DMS153 treated with DMSO at 0.1 percent for 48 hours (cell line): ENCODE measurements around the gene ARHGAP32.

Experiments
- DNase-seq: peaks from one replicate; lab custom pipeline; 2025; ENCODE audit not compliant: unreplicated experiment; lab: John Stamatoyannopoulos, UW

Gene ARHGAP32

DNA sequence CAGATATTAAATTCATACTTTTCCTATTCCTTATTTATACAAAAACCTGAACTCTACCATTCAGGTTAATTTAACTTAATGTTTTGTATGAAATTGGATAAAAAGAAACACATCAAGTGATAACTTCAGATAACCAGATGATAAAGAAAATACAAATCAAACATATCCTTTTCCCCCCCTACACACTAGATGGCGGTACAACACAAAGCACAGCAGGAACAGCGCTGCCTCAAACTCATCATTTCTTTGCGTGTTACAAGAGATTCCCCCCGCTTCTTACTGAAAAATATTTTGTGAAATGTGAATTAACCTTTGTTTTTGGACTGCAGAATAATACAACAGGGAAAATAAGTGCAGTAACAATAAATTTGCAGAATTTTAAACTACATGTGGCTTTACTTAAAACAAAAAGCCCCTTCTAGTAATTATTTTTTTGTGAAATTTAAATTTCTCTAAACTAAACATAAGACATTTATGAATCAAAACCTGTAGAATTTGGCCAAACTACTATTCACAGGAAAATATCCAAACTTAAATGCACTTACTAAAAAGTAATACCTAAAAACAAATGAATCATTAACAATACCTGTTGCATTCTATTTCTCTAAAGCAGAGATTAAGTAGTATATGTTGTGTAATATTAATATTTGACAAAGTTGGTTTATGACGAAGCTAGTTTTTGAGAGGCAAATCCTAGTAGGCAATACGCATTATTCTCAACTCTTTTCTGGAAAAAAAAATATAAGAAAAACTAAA lies 74.4 kb downstream of the ARHGAP32 start:
- DNase-seq, result peak; percentile 72

GRCh38 chr11:129115652-129116586 lies 76.2 kb downstream of the ARHGAP32 start:
- DNase-seq, result no peak

DNA sequence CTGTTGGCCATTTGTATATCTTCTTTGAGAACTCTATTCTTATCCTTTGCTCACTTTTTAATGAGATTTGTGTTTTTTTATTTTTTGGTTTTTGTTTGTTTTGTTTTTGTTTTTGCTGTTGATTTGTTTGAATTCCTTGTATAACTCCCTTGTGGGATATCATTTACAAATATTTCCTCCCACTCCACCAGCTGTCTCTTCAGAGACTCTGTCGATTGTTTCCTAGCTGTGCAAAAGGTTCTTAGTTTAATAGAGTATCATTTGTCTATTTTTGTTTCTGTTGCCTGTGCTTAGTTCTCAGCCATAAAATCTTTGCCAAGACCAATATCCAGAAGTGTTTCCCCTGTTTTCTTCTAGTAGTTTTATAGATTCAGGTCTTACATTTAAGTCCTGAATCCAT lies 82.4 kb downstream of the ARHGAP32 start:
- DNase-seq, result no peak

DNA sequence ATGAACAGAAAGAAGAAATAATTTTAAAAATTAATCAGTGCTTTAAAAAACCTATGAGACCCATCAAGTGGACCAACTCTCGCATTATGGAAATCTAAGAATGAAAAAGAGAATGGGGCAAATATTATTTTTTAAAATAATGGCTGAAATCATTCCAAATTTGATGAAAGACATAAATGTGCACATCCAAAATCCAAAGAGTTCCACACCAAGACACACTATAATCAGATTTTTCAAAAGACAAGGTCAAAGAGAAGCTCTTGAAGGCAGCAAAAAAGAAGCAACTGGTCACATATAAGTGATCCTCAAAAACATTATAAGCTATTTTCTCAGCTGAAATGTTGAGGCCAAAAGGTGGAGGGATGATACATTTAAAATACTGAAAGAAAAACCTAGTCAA lies 85.3 kb downstream of the ARHGAP32 start:
- DNase-seq, result no peak

- no peak for DNase-seq
Observed at GRCh38 chr11:129102756-129103155, 89.4 kb downstream of the ARHGAP32 start.

GRCh38 chr11:129102225-129102624 lies 89.9 kb downstream of the ARHGAP32 start:
- DNase-seq, result no peak

GRCh38 chr11:129093283-129093682 lies 98.8 kb downstream of the ARHGAP32 start:
- DNase-seq, result no peak

- no peak for DNase-seq
Observed at GRCh38 chr11:129090056-129090455, 102.1 kb downstream of the ARHGAP32 start.

- no peak for DNase-seq
Observed at GRCh38 chr11:129089279-129089678, 102.8 kb downstream of the ARHGAP32 start.

- no peak for DNase-seq
Observed at GRCh38 chr11:129086976-129087375, 105.1 kb downstream of the ARHGAP32 start.

GRCh38 chr11:129077191-129077590 lies 114.9 kb downstream of the ARHGAP32 start:
- no peak for DNase-seq

GRCh38 chr11:129075757-129076156 lies 116.4 kb downstream of the ARHGAP32 start:
- DNase-seq, result no peak

DNA sequence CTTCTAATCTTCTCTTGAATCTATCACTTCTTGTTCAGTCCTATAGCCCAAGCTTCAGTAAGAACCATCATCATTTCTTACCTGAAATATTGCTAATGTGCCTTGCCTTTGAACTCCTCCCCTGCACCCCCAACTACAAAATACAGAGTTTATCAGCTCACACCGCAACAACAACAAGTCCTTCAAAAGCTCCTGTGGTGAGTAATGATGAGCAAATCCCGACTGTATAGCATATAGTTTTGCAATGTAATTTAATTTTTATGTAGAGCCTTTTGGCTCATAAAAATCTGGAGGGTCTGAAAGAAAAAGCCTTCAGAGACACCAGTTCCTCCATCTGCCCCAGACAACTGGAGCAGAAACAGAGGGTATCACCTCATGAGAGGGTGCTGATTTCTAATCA lies 124.7 kb downstream of the ARHGAP32 start:
- no peak for DNase-seq

DNA sequence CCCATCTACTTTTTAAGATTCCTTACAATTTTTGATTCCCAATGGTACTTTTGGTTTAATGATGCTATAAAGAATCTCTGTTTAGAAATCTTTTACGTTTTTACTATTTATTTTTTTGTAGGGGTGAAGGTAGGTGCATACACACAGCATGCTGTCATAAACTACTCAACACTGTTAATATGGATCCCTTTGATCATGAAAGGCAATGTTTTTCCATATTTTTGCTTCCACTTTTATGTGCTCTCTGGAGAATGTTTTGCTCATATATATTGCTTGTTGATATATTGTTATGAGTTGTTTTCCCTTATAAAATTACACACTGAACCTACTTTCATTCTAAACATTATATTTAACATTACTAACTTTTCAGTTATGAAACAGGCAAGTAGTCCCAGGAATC lies 125.9 kb downstream of the ARHGAP32 start:
- DNase-seq, result no peak

DNA sequence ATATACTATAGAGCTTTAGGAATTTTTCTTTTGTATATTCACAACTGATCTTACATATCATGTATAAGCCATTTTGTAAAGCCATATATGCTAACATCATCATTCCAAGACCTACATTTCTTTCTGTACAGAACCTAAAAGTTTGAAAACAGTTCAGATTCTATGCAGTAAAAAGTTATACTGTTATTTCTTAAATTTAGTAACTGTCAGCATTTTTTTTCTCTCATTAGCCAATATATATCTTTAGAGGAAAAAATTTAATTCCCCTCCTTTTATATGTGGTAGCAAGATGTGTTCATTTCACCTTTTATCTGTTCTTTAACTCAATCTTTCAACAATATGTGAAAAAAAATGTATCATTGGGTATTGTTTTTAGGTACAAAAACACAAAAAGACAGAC lies 129.0 kb downstream of the ARHGAP32 start:
- no peak for DNase-seq

- DNase-seq, result no peak
Observed at GRCh38 chr11:129061492-129062230, 130.5 kb downstream of the ARHGAP32 start.

DNA sequence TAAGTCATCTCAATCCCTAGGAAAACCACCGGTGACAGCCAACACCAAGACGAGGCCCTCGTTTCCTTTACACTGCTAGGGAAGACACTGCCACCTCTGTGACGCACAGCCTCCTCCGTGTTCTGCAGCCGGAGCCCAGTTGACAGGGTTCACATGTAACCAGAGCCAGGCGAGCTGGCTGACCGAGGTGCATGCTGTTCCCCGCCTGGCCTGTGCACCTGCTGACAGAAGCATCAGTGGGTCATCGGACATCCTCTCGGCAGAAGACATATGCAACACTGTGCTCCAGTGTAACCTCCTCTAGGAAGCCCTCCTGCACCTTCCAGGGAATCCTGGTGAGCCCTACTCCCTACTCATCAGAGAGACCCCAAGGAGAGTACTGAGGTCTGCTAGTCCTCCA lies 135.2 kb downstream of the ARHGAP32 start:
- DNase-seq, result no peak

DNA sequence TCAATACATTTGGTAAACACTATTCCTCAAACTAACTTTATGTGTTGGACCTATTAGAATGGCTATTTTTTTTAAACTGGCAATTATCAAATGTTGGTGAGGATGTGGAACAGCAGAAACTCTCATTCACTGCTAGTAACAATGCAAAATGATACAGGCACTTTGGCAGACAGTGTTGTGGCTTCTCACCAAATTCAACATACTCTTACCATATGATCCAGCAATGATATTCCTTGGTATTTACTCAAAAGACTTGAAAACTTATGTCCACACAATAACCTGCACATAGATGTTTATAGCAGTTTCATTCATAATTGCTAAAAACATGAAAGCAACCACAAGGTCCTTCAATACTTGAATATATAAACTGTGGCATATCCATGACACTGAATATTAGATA lies 136.9 kb downstream of the ARHGAP32 start:
- no peak for DNase-seq

DNA sequence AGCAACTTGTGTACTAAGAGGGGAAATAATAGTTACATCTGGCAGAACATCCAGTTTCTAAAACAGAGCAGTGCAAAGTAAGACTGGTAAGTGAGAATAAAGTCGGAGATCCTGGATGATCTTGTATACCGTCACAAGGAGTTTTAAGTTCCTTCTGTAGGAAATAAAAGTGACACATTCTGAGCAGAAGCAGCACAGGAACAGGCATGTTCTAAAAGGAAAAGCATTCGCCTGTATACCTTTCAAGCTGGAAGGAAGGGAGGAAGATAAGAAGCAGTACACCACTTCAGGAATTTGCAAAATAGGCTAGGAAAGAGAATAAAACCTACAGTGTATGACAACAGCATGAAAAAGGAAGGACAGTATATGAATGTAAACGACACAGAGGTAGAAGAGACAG lies 143.2 kb downstream of the ARHGAP32 start:
- no peak for DNase-seq

- no peak for DNase-seq
Observed at GRCh38 chr11:129045150-129045549, 147.0 kb downstream of the ARHGAP32 start.

- no peak for DNase-seq
Observed at GRCh38 chr11:129042503-129042902, 149.6 kb downstream of the ARHGAP32 start.
